GM12878 (cell line): ENCODE data around the gene SNED1. TPM values are rescaled to one million over a fixed set of nuclear protein-coding genes. Genes with fewer than 3 reads are reported as not detected.

Experiments
- ATAC-seq: fragments of 200-7000 bp; cut with Tn5 transposase; 3 replicates; pipeline ENCODE4 v1.9.1; 2020; ENCODE audit warnings: mild to moderate bottlenecking, moderate library complexity
- BruUV-seq: library from RNA; stranded (reverse); fragments of 400-500 nt; replicated peaks from 2 replicates; lab custom pipeline; 2021; lab: Mats Ljungman, UMichigan
- CTCF ChIA-PET: fragments of 300-600 bp; sonication (Branson Sonifier 250); formaldehyde crosslinking; extraction: SDS; loops from one replicate; lab custom pipeline; 2021; ENCODE audit warnings: inconsistent platforms; lab: Yijun Ruan, JAX
- POLR2A ChIA-PET: fragments of 350-600 bp; formaldehyde crosslinking; extraction: SDS; loops from one replicate; lab custom pipeline; 2021; ENCODE audit warnings: inconsistent platforms; lab: Charles Lee
- RAD21 ChIA-PET: fragments of 300-600 bp; sonication (Branson Sonifier 250); formaldehyde crosslinking; loops from one replicate; lab custom pipeline; 2023; ENCODE audit warnings: antibody characterized with exemption; ENCODE audit not compliant: unreplicated experiment; lab: Charles Lee
- SMC1A ChIA-PET: fragments of 300-600 bp; sonication (Branson Sonifier 250); formaldehyde crosslinking; loops from one replicate; lab custom pipeline; 2023; ENCODE audit not compliant: unreplicated experiment, uncharacterized antibody; lab: Charles Lee
- DNase-seq: peaks from one replicate; pipeline ENCODE4 v3.0.0-alpha.2; 2011; ENCODE audit warnings: low read depth, low spot score
- FAIRE-seq: peaks from 3 replicates; lab custom pipeline; 2011; peaks lifted over from hg19 to GRCh38; lab: Jason Lieb, UNC
- H2AFZ ChIP-seq: 2 replicates; pipeline ENCODE4 v1.6.0; 2011; ENCODE audit warnings: low read depth, low read length, control low read depth; ENCODE audit not compliant: control insufficient read depth
- H3K27ac ChIP-seq: 2 replicates; pipeline ENCODE4 v1.5.1; 2011; ENCODE audit warnings: control low read depth; ENCODE audit not compliant: control insufficient read depth, insufficient read depth
- H3K27me3 ChIP-seq, 2 experiments: replicated peaks in 1 of 2; 2 replicates each; pipeline versions ENCODE4 v1.6.0 to v1.6.1; 2011; ENCODE audit warnings: low read length in 1 of 2; ENCODE audit not compliant: control insufficient read depth in 2 of 2, insufficient read depth in 2 of 2
- H3K36me3 ChIP-seq, 2 experiments: 2 replicates each; pipeline ENCODE4 v1.5.1; 2011; ENCODE audit warnings: low read length in 1 of 2; ENCODE audit not compliant: control insufficient read depth in 2 of 2, insufficient read depth in 2 of 2
- H3K4me1 ChIP-seq: 2 replicates; pipeline ENCODE4 v1.6.1; 2011; ENCODE audit warnings: mild to moderate bottlenecking, low read length, moderate library complexity, mixed read lengths; ENCODE audit not compliant: control insufficient read depth, insufficient read depth
- H3K4me2 ChIP-seq: 2 replicates; pipeline ENCODE4 v1.6.0; 2011; ENCODE audit warnings: control low read depth; ENCODE audit not compliant: control insufficient read depth, insufficient read depth
- H3K4me3 ChIP-seq: fragments of 200-600 bp; sonication (generic); 2 replicates; pipeline ENCODE4 v1.5.1; 2016
- H3K79me2 ChIP-seq: 2 replicates; pipeline ENCODE4 v1.6.0; 2011; ENCODE audit warnings: low read length; ENCODE audit not compliant: control insufficient read depth, insufficient read depth
- H3K9ac ChIP-seq: 2 replicates; pipeline ENCODE4 v1.8.0; 2011; ENCODE audit warnings: low read length, control low read depth, mixed read lengths; ENCODE audit not compliant: control insufficient read depth, insufficient read depth
- H3K9me3 ChIP-seq: replicated peaks from 3 replicates; pipeline ENCODE4 v1.5.1; 2011; ENCODE audit warnings: mild to moderate bottlenecking, low read length; ENCODE audit not compliant: control insufficient read depth, insufficient read depth
- H4K20me1 ChIP-seq: 2 replicates; pipeline ENCODE4 v1.6.0; 2011; ENCODE audit not compliant: control insufficient read depth, insufficient read depth
- ATF2 ChIP-seq: IDR thresholded peaks from 2 replicates; pipeline ENCODE4 v1.6.1; 2012; ENCODE audit warnings: low read length, inconsistent platforms
- HDGF ChIP-seq: fragments of 450-650 bp; IDR thresholded peaks from 2 replicates; pipeline ENCODE4 v1.6.1; 2016; ENCODE audit warnings: antibody characterized with exemption
- RELB ChIP-seq: fragments of 450-650 bp; IDR thresholded peaks from 2 replicates; pipeline ENCODE4 v1.6.1; 2017; ENCODE audit warnings: low read depth, mild to moderate bottlenecking, moderate library complexity
- REST ChIP-seq: IDR thresholded peaks from 2 replicates; pipeline ENCODE4 v1.6.1; 2012; ENCODE audit warnings: mild to moderate bottlenecking, low read depth, low read length
- ZNF207 ChIP-seq: fragments of 450-650 bp; IDR thresholded peaks from 2 replicates; pipeline ENCODE4 v1.6.1; 2014; ENCODE audit warnings: antibody characterized with exemption, mild to moderate bottlenecking, borderline replicate concordance
- WGBS: methylation state at CpG from one replicate; pipeline ENCODE4 v1.1.6; 2016; ENCODE audit warnings: low lambda C conversion rate; ENCODE audit not compliant: insufficient replicate concordance, insufficient coverage; ENCODE audit errors: missing lambda C conversion rate; 5-methylcytosine and 5-hydroxymethylcytosine counted together
- in situ Hi-C: fragments of 300-500 bp; cut with MboI; formaldehyde crosslinking; loops from 9 replicates; pipeline ENCODE4 v1.14.3; 2018; ENCODE audit warnings: mixed read lengths
- intact Hi-C: fragments of 100-400 bp; cut with micrococcal nuclease; formaldehyde crosslinking; loops from one replicate; pipeline ENCODE4 v1.14.2; 2022; ENCODE audit not compliant: unreplicated experiment
- polyA plus RNA-seq, 11 experiments: library from polyadenylated mRNA; depleted of rRNA in 4 of 11; unstranded in 6 of 11; stranded (reverse) in 5 of 11; fragments of >200 nt; fragmentation: Nextera tagmentation in 4 of 11; fragmentation: Illumina TruSeq in 1 of 11; extraction: Ambion mirVana in 4 of 11; extraction: Trizol in 1 of 11; gene quantifications; 1 replicate in 1 of 11; 2 replicates in 10 of 11; pipeline versions ENCODE4 v1.2.1 to v1.2.3, GENCODE V29; 2011 to 2016; ENCODE audit warnings: inconsistent platforms in 2 of 11, missing spikeins in 2 of 11, low read depth in 1 of 11
- total RNA-seq, 4 experiments: library from RNA; depleted of rRNA in 3 of 4; stranded (reverse); fragments of >200 nt in 3 of 4; fragmentation: Illumina TruSeq in 1 of 4; extraction: Trizol in 1 of 4; gene quantifications; 2 replicates each; pipeline versions ENCODE4 v1.2.1 to v1.2.3, GENCODE V29; 2013 to 2021

Gene SNED1
- total and polyA plus RNA-seq, 10 of the 15 experiments (the other 5 are each of a cell fraction or from before 2014, with no cell fraction given) = 0.05 to 8.4 (median 3.0) TPM

GRCh38 chr2:241064008-241064801, 65.8 kb downstream of the SNED1 start:
- Histone ChIP-seq H3K4me1 (no peaks in the 10 kb centered on the region), H3K27ac (no peak overlapping the region), H3K79me2 (no peaks in the 10 kb centered on the region), H3K9me3 (no peaks in the 10 kb centered on the region), H4K20me1 (no peaks in the 10 kb centered on the region), H3K4me3 (no peak overlapping the region), H3K27me3 (no peaks in the 10 kb centered on the region; a peak in 1 of 4 replicates), H3K9ac (no peak overlapping the region), H2AFZ (peak overlapping the region; percentile 51), H3K4me2 (peak overlapping the region; percentile 44; the same call in 1 of the 2 replicates), H3K36me3 (no peaks in the 10 kb centered on the region)
- ChIA-PET SMC1A (no interaction called here), RAD21 (interaction anchor here (1.4 kb wide), 1 partner anchor 23 kb away, joined by 3 read pairs; no protein-coding TSS in a partner anchor), CTCF (interaction anchor here (1.2 kb wide), 1 partner anchor 150 kb away, joined by 3 read pairs; no protein-coding TSS in a partner anchor), POLR2A (interaction anchor here (0.6 kb wide), 1 partner anchor 59 kb away, joined by 3 read pairs; no protein-coding TSS in a partner anchor)
- DNase-seq (no peak), ATAC-seq (peak; percentile 93), FAIRE-seq (no peak)
- 34% methylated on average over 20 of the region's 32 CpGs for WGBS
- intact Hi-C loops = no loop called here
- peak; percentile 44; the same call in 1 of the 2 replicates for TF ChIP-seq HDGF
- TF ChIP-seq REST = no peak
- TF ChIP-seq ZNF207 = no peak
- 0 out of 2 replicates have a peak, but pooled peaks have one; percentile 31 for TF ChIP-seq RELB
- no peak for TF ChIP-seq ATF2
- BruUV-seq = no TSS peak
- in situ Hi-C loops = no loop called here
